Fibroblast of villous mesenchyme (primary cell): ENCODE results near the gene EFHD1. TPM values are rescaled to one million over a fixed set of nuclear protein-coding genes. Genes with fewer than 3 reads are reported as not detected.
"Not testable (repeated sequence)": the region's sequence is repeated elsewhere in the genome, so short reads cannot be mapped to it uniquely, and the experiment has no call there.

Experiments used
- DNase-seq: peaks from one replicate; pipeline ENCODE4 v3.0.0-alpha.2; 2010; ENCODE audit warnings: low read depth
- H3K4me3 ChIP-seq: 2 replicates; pipeline ENCODE4 v1.5.1; 2011; ENCODE audit warnings: low read depth, mild to moderate bottlenecking, low read length
- CTCF ChIP-seq: IDR thresholded peaks from 2 replicates; pipeline ENCODE4 v1.5.1; 2012; ENCODE audit warnings: low read depth, mild to moderate bottlenecking, low read length; ENCODE audit not compliant: insufficient read depth
- total RNA-seq: library from RNA; depleted of rRNA; stranded (reverse); fragments of >200 nt; gene quantifications from 2 replicates; pipeline ENCODE4 v1.2.3, GENCODE V29; 2012

EFHD1 gene
- total RNA-seq, 1 donor = 1.7 TPM

GRCh38 chr2:232688201-232688600 lies 54.8 kb downstream of the EFHD1 start:
- H3K4me3 ChIP-seq = no peak overlapping the region
- TF ChIP-seq CTCF = no peak
- no peak for DNase-seq

GRCh38 chr2:232689152-232689910 lies 55.9 kb downstream of the EFHD1 start:
- no peak for TF ChIP-seq CTCF
- DNase-seq = peak; percentile 48
- H3K4me3 ChIP-seq = no peak overlapping the region

DNA sequence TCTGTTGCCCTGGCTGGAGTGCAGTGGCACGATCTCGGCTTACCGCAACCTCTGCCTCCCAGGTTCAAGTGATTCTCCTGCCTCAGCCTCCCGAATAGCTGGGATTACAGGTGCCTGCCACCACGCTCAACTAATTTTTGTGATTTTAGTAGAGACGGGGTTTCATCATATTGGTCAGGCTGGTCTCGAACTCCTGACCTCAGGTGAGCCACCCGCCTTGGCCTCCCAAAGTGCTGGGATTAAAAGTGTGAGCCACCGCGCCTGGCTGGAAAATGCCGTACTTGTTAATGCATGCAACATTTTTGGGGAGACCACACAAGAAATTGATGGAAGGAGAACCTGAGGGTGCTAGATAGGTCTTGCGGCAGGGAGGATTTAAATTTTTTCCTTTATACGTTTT lies 57.7 kb downstream of the EFHD1 start:
- DNase-seq, H3K4me3 ChIP-seq: not testable (repeated sequence)

GRCh38 chr2:232693344-232693743 lies 59.9 kb downstream of the EFHD1 start:
- no peak overlapping the region for H3K4me3 ChIP-seq
- TF ChIP-seq CTCF = no peak
- no peak for DNase-seq

- TF ChIP-seq CTCF = no peak
- DNase-seq = no peak
- peak overlapping the region; percentile 95 for H3K4me3 ChIP-seq
Observed at GRCh38 chr2:232696609-232697058, 63.2 kb downstream of the EFHD1 start.

DNA sequence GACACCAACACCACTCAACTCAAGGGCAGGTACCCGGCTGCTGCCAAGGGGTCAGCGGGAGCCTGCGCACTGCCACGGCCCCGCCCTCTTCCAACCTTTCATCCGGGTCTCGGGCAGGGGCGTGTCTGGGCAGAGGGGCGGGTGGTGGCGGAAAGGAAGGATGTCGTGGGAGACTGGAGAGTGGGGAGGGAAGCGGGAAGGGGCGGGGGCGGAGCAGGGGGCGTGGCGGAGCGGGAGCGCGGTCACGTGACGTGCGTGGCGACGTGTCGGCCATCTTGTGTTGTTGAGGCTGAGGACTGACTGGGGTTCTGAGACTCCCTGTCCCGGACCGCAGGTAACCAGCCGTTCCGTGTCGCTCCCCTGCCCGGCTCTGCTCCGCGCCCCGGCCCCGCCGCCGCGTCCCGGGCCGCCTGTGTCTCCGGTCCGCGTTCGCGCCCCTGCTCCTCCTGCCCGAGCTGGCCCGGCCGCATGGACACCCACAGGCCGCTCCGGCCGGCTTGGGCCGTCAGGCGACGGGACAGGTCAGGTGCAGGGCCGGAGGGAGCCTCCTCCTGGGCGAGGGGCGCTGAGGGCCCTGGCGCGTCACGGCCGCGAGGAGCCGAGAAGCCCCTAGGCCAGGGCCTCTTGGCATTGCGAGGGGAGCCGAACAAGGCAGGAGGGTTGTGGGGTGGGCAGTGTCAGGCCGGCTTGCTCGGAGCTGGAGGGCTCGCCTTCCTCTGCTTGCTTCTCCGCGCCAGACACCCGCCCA lies 63.8 kb downstream of the EFHD1 start, which contains the start of gene GIGYF2:
Gene GIGYF2, plus strand, starts transcription at position 273 of the 748 bp plus-strand sequence. CDS start 37,867 bp downstream, outside the sequence.
- no peak for TF ChIP-seq CTCF
- DNase-seq = peak; percentile 96
- peak within 1 kb of the TSS; percentile 95 for H3K4me3 ChIP-seq

DNA sequence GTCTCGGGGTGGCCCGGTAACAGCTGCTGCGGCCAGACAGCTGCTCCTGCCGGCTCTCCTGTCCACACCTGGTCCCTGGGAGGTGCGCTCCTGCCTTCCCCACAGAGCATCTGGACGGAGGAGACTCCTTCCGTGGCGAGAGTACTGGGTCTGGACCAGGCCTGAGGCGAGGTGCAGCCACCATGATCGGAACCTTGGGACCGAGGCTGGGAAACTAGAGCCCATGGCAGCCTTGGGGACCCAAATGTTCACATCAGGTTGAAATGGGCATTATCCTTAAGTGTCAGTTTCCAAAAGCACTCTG lies 64.4 kb downstream of the EFHD1 start:
- DNase-seq = no peak
- peak overlapping the region; percentile 95 for H3K4me3 ChIP-seq
- no peak for TF ChIP-seq CTCF
